ENCODE results near the gene ZNF408. TPM values are rescaled to one million over a fixed set of nuclear protein-coding genes. Genes with fewer than 3 reads are reported as not detected.

Gene ZNF408
- total and polyA plus RNA-seq, 2 of the 13 experiments (the other 11 are each of a cell fraction or from before 2014, with no cell fraction given): 11.2 to 12.5 TPM

GRCh38 chr11:46700241-46701077, at the start of gene ZNF408, which contains the start of gene ARHGAP1 (continued):
- TF ChIP-seq GLMP (CRISPR knock-in tag; IDR thresholded peaks at IDR 0.05; ENCODE audit: borderline replicate concordance) (no peak), MTF1 (CRISPR knock-in tag; IDR thresholded peaks at IDR 0.05) (no peak), ZBTB40 (IDR thresholded peaks at IDR 0.05) (peak; percentile 97), ZBTB40 (CRISPR knock-in tag; IDR thresholded peaks at IDR 0.05) (peak; percentile 42; the same call in 1 of the 2 replicates), ZBTB34 (CRISPR knock-in tag; IDR thresholded peaks at IDR 0.05) (0 out of 2 replicates have a peak, but pooled peaks have one; percentile 78), ZNF136 (CRISPR knock-in tag; IDR thresholded peaks at IDR 0.05; ENCODE audit: low read depth) (0 out of 2 replicates have a peak, but pooled peaks have one; percentile 20), ZNF274 (CRISPR knock-in tag; IDR thresholded peaks at IDR 0.05) (peak; percentile 57; the same call in 1 of the 2 replicates), KDM2A (CRISPR knock-in tag; IDR thresholded peaks at IDR 0.05; ENCODE audit: borderline replicate concordance, low read depth) (peak; percentile 85), ZNF280B (CRISPR knock-in tag; IDR thresholded peaks at IDR 0.05; ENCODE audit: borderline replicate concordance) (0 out of 2 replicates have a peak, but pooled peaks have one; percentile 21), POLR2A (IDR thresholded peaks at IDR 0.05; ENCODE audit: insufficient read depth in 1 of 2, low read depth in 2 of 2, low read length in 2 of 2) (peak; percentile 82 to 98), IKZF4 (CRISPR knock-in tag; IDR thresholded peaks at IDR 0.05; ENCODE audit: borderline replicate concordance, low read depth, not compliant biosample characterization) (peak; percentile 68), ZNF781 (CRISPR knock-in tag; IDR thresholded peaks at IDR 0.05; ENCODE audit: borderline replicate concordance, not compliant biosample characterization) (peak; percentile 17)
- TF ChIP-seq, protein P1, sequence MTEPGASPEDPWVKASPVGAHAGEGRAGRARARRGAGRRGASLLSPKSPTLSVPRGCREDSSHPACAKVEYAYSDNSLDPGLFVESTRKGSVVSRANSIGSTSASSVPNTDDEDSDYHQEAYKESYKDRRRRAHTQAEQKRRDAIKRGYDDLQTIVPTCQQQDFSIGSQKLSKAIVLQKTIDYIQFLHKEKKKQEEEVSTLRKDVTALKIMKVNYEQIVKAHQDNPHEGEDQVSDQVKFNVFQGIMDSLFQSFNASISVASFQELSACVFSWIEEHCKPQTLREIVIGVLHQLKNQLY (CRISPR knock-in tag; IDR thresholded peaks at IDR 0.05): 0 out of 2 replicates have a peak, but pooled peaks have one; percentile 39
